ENCODE results near the gene SLK. TPM values are rescaled to one million over a fixed set of nuclear protein-coding genes. Genes with fewer than 3 reads are reported as not detected.

SLK gene
- total RNA-seq, 1 experiment from 2014 or later, result 25.6 TPM

DNA sequence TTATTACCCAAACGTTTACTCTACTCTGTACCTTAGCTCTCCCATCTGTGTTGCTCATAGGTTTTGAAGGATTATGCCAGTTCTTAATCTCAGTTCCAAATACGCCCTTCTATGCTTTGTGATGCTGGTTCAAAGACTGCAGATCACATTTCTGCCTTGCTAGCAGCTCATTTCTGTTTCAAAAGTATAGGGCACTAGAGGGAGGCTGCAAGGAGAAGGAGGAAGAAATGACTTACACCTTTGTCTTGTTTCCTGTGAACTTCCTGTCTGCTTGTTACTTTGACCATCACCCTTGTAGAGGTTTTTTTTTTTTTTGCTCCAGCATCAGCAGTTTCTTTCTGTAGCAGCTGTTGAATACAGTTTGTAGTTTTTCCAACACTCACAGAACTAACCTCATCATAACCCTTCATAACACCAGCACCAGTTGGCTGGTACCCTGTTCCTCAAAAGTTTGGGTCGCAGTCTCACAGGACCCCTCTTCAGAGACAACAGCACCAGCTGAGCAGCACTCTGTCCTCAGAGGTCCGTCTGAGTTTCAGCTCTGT lies 16.5 kb downstream of the SLK start:
- peaks cover 38% of the 10 kb centered on the region for H3K4me1 Mint-ChIP-seq (ENCODE audit: low read depth, unreplicated experiment)
- TF ChIP-seq, protein P1, sequence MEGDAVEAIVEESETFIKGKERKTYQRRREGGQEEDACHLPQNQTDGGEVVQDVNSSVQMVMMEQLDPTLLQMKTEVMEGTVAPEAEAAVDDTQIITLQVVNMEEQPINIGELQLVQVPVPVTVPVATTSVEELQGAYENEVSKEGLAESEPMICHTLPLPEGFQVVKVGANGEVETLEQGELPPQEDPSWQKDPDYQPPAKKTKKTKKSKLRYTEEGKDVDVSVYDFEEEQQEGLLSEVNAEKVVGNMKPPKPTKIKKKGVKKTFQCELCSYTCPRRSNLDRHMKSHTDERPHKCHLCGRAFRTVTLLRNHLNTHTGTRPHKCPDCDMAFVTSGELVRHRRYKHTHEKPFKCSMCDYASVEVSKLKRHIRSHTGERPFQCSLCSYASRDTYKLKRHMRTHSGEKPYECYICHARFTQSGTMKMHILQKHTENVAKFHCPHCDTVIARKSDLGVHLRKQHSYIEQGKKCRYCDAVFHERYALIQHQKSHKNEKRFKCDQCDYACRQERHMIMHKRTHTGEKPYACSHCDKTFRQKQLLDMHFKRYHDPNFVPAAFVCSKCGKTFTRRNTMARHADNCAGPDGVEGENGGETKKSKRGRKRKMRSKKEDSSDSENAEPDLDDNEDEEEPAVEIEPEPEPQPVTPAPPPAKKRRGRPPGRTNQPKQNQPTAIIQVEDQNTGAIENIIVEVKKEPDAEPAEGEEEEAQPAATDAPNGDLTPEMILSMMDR (IDR thresholded peaks at IDR 0.05; ENCODE audit: unreplicated experiment), result no peak
- CTCF ChIA-PET, result interaction anchor here (0.9 to 1.0 kb wide), 2 partner anchors 93 to 95 kb away, joined by 4 to 6 read pairs; no protein-coding TSS in a partner anchor
- no peak for DNase-seq
- no peaks in the 10 kb centered on the region for H3K27me3 Mint-ChIP-seq (ENCODE audit: unreplicated experiment)
- no peaks in the 10 kb centered on the region for H3K9me3 Mint-ChIP-seq (ENCODE audit: low read depth, unreplicated experiment)
- H3K4me3 Mint-ChIP-seq (ENCODE audit: low read depth, unreplicated experiment), result no peak overlapping the region
- H3K27ac Mint-ChIP-seq (ENCODE audit: unreplicated experiment), result no peak overlapping the region
- BruUV-seq (replicated peaks), result no TSS peak
- H3K36me3 Mint-ChIP-seq (ENCODE audit: insufficient read depth, unreplicated experiment), result no peaks in the 10 kb centered on the region
- intact Hi-C loops (cut with micrococcal nuclease; ENCODE audit: unreplicated experiment), result no loop called here

DNA sequence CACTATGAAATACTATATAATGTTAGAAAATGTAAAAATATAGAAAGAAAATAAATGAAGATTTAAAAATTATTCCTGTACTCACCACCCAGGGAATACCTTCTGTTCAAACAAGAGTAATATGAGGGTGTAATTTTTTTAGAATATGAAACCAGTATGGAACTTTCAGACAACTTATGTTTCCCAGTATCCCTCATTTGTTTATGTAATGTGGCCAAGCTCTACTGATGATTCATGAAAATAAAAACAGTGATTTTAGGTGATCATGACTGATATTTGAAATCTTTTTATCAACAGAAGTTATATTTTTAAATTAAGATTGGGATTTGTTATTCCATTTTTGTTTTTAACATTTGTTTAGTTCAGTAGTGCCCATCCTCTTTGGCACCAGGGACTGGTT lies 18.8 kb downstream of the SLK start:
- no peak overlapping the region for H3K4me3 Mint-ChIP-seq (ENCODE audit: low read depth, unreplicated experiment)
- CTCF ChIA-PET, result interaction anchor here (1.3 kb wide), 1 partner anchor 96 kb away, joined by 11 read pairs; no protein-coding TSS in a partner anchor
- DNase-seq, result no peak
- no peaks in the 10 kb centered on the region for H3K36me3 Mint-ChIP-seq (ENCODE audit: insufficient read depth, unreplicated experiment)
- peaks cover 26% of the 10 kb centered on the region for H3K4me1 Mint-ChIP-seq (ENCODE audit: low read depth, unreplicated experiment)
- H3K9me3 Mint-ChIP-seq (ENCODE audit: low read depth, unreplicated experiment), result no peaks in the 10 kb centered on the region
- H3K27ac Mint-ChIP-seq (ENCODE audit: unreplicated experiment), result no peak overlapping the region
- TF ChIP-seq, protein P1 (IDR thresholded peaks at IDR 0.05; ENCODE audit: unreplicated experiment), result no peak
- no TSS peak for BruUV-seq (replicated peaks)
- H3K27me3 Mint-ChIP-seq (ENCODE audit: unreplicated experiment), result no peaks in the 10 kb centered on the region
- intact Hi-C loops (cut with micrococcal nuclease; ENCODE audit: unreplicated experiment), result no loop called here

DNA sequence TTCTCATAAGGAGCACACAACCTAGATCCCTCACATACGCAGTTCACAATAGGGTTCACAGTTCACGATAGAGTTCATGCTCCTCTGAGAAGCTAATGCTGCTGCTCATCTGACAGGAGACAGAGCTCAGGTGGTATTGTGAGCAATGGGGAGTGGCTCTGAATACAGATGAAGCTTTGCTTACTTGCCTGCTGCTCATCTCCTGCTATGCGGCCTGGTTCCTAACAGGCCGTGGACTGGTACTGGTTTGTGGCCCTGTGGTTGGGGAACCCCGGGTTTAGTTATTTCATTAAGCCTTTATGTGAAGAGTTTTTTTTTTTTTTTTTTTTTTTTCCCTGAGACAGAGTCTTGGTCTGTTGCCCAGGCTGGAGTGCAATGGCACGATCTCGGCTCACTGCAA lies 19.4 kb downstream of the SLK start:
- intact Hi-C loops (cut with micrococcal nuclease; ENCODE audit: unreplicated experiment), result no loop called here
- CTCF ChIA-PET, result interaction anchor here (1.3 kb wide), 1 partner anchor 96 kb away, joined by 11 read pairs; no protein-coding TSS in a partner anchor
- Mint-ChIP-seq H3K4me3 (ENCODE audit: low read depth, unreplicated experiment) (no peak overlapping the region), H3K4me1 (ENCODE audit: low read depth, unreplicated experiment) (peaks cover 23% of the 10 kb centered on the region), H3K27me3 (ENCODE audit: unreplicated experiment) (no peaks in the 10 kb centered on the region), H3K36me3 (ENCODE audit: insufficient read depth, unreplicated experiment) (no peaks in the 10 kb centered on the region), H3K9me3 (ENCODE audit: low read depth, unreplicated experiment) (no peaks in the 10 kb centered on the region), H3K27ac (ENCODE audit: unreplicated experiment) (no peak overlapping the region)
- DNase-seq, result no peak
- no TSS peak for BruUV-seq (replicated peaks)
- TF ChIP-seq, protein P1 (IDR thresholded peaks at IDR 0.05; ENCODE audit: unreplicated experiment), result no peak

DNA sequence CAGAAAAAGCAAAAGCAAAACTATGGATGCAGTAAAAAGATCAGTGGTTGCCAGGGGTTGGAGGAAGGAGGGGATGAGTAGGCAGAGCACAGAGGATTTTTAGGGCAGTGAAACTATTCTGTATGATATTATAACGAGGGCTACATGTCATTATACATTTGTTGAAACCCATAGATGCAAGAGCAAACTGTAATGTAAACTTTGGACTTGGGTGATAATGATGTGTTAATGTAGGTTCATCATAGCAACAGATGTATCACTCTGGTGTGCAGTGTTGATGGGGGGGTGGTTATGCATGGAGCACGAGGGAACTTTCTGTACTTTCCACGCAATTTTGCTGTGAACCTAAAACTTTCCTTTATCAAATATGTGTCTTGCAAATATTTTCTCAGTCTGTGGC lies 23.2 kb downstream of the SLK start:
- TF ChIP-seq, protein P1 (IDR thresholded peaks at IDR 0.05; ENCODE audit: unreplicated experiment), result no peak
- H3K27ac Mint-ChIP-seq (ENCODE audit: unreplicated experiment), result no peak overlapping the region
- peaks cover 8% of the 10 kb centered on the region for H3K4me1 Mint-ChIP-seq (ENCODE audit: low read depth, unreplicated experiment)
- H3K27me3 Mint-ChIP-seq (ENCODE audit: unreplicated experiment), result no peaks in the 10 kb centered on the region
- no peak overlapping the region for H3K4me3 Mint-ChIP-seq (ENCODE audit: low read depth, unreplicated experiment)
- BruUV-seq (replicated peaks), result no TSS peak
- no peaks in the 10 kb centered on the region for H3K9me3 Mint-ChIP-seq (ENCODE audit: low read depth, unreplicated experiment)
- DNase-seq, result no peak
- CTCF ChIA-PET, result no interaction called here
- intact Hi-C loops (cut with micrococcal nuclease; ENCODE audit: unreplicated experiment), result no loop called here
- H3K36me3 Mint-ChIP-seq (ENCODE audit: insufficient read depth, unreplicated experiment), result peaks cover 12% of the 10 kb centered on the region
